A549 treated with AZD2906 at 1 μM for 4 hours (cell line): Measurements from ENCODE around the gene FOXA3. TPM values are rescaled to one million over a fixed set of nuclear protein-coding genes. Genes with fewer than 3 reads are reported as not detected.

Experiments
- total RNA-seq: library from RNA; stranded (reverse); fragments of 200-300 nt; extraction: Qiagen RNA extraction; gene quantifications from 5 replicates; pipeline ENCODE4 v1.2.3, GENCODE V29; 2022

FOXA3 gene
- 0.58 to 1.1 TPM (median 0.89 TPM) in 5 replicates for total RNA-seq

DNA sequence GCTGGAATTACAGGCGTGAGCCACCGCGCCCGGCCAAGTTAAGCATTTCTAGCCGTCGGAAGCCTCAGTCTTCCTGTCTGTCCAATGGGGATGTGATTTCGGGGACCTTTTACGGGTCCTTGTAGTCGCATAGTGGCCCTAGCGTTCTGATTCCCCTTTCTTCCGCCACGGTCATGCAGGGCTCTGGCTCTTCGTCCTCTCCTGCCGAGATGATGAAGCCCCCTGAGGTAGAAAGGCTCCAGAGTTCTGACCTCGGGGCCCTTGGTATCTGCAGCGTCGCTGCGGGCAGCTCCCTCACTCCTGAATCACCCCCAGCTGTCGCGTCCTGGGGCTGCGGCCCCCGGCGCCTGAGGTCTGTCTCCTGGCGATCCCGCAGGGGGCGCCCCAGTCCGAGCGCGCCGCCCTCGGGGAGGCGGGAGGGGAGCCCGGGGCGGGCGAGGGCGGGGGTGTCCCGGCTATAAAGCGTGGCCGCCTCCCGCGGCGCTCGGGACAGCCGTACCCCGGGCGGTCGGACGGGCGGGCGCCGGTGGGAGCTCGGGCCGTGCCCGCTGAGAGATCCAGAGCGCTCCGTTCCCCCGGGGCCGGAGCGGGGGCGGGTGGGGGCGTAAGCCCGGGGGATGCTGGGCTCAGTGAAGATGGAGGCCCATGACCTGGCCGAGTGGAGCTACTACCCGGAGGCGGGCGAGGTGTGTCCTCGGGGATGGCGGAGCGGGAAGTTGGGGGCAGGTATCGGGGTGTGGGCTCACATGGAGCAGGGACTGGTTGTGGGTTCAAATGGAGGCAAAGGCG is at the start of gene FOXA3:
Gene FOXA3 (plus strand): TSS at position 487 of the 789 bp plus-strand sequence. CDS start 131 bp downstream, at position 618.

GRCh38 chr19:45814851-45815480 is 49.2 kb upstream of the FOXA3 start, which contains the start of gene RSPH6A:
Gene RSPH6A (minus strand): TSS chr19:45815308. CDS start chr19:45815176, 132 bp downstream.

DNA sequence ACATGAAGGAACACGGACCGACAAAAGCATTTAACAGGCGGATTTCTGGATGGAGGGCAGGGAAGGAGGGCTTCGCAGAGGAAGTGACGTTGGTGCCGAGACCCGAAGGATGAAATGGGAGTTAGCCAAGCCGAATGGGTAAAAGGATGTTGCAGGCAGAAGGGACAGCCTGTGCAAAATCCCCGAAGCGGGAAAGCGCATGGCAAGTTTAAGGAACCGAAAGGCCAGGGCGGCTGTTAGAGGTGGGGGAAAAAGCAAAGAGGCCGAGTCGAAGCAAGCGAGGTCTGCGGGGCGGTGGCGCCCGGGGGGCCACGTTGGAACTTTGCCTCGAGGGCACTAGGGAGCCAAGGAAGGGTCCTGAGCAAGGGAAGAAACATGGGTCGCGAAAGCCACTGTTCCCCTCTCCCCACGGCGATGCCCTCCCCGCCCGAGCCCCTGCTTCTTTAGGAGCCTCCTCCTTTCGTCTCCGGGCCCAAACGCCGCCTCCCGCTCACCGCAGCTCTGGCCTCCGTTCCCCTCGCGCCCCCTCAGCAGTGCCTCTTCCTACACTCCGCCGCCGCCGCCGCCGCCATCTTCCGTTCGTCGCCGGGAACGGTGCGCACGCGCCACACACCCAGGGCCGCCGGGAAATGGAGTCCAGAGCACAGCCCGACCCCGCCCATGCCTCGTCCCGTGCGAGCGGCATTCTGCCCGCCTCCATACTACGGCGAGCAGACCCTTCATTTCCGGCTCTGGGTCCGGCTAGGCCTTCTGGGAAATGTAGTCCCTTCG is 1.4 kb upstream of the FOXA3 start, which contains the start of gene SYMPK:
Gene SYMPK (minus strand): TSS at position 584 of the 771 bp plus-strand sequence. CDS start 8,652 bp downstream, outside the sequence.

GRCh38 chr19:45885556-45886426 is 21.7 kb downstream of the FOXA3 start, which contains the start of gene IRF2BP1:
Gene IRF2BP1 (minus strand): TSS chr19:45886141. CDS start chr19:45885774, 367 bp downstream.

DNA sequence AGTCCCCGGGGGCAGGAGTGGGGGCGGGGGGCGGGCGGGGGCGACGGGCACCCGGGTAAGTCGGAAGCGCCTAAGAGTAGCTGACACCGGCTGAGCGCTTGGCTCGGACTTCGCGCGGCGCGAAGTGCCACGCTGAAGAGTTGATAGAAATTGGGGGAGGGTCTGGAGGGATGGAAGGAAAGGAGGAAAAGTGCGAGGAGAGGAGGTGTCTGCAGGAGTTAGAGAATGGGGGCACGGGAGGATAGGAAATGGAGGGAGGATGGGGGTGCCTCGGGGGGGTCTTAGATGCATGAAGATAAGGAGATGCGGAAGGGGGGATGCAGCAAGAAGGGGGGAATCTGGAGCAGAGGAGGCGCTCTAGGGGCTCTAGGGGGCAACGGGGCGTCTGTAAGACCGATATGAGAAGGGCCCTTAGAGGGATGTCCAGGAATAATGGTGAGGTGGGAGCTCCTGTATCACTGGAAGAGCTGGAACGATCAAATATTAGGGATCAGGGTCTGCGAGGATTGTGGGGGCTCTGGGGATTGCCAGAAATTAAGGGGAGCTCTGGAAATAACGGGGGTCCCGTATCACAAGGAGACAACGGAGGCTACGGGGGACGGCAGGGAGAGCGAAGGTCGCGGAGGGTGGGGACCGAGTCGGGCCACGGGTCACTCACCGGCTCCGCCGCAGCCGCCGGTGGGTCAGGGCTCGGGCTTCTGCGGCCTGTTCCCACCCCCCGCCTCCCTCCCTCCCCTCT is 38.0 kb downstream of the FOXA3 start, which contains the start of gene MYPOP:
Gene MYPOP (minus strand): TSS at position 702 of the 739 bp plus-strand sequence. CDS start 840 bp downstream, outside the sequence.

GRCh38 chr19:45913874-45914830 is 50.0 kb downstream of the FOXA3 start, which contains the start of gene NANOS2:
Gene NANOS2 (minus strand): TSS chr19:45914778. CDS start chr19:45914693, 85 bp downstream.

Other genes starting within 250 kb of the FOXA3 start
- 19.3 to 27.2 TPM (median 23.1 TPM) in 5 replicates for gene EML2, start 224.9 kb upstream of the FOXA3 start, total RNA-seq
- 2.0 to 3.3 TPM (median 2.9 TPM) in 5 replicates for gene GIPR, start 196.1 kb upstream of the FOXA3 start, total RNA-seq
- 761 to 882 TPM (median 789 TPM) in 5 replicates for gene SNRPD2, start 172.4 kb upstream of the FOXA3 start, total RNA-seq
- 6.6 to 9.5 TPM (median 8.7 TPM) in 5 replicates for gene QPCTL, start 171.7 kb upstream of the FOXA3 start, total RNA-seq
- 7.8 to 11.1 TPM (median 9.7 TPM) in 5 replicates for gene FBXO46, start 133.4 kb upstream of the FOXA3 start, total RNA-seq
- gene MEIOSIN, start 130.9 kb upstream of the FOXA3 start, total RNA-seq: 0.03 to 0.06 TPM (median 0.05 TPM) in 5 replicates
- gene SIX5, start 95.1 kb upstream of the FOXA3 start, total RNA-seq: 16.8 to 31.3 TPM (median 28.9 TPM) in 5 replicates
- 29.1 to 45.4 TPM (median 40.2 TPM) in 5 replicates for gene DMPK, start 81.8 kb upstream of the FOXA3 start, total RNA-seq
- 22.5 to 34.8 TPM (median 30.3 TPM) in 5 replicates for gene DMWD, start 71.5 kb upstream of the FOXA3 start, total RNA-seq
- not detected in 5 replicates for gene RSPH6A, start 49.0 kb upstream of the FOXA3 start, total RNA-seq
- 58.9 to 77.3 TPM (median 71.3 TPM) in 5 replicates for gene SYMPK, start 1.2 kb upstream of the FOXA3 start, total RNA-seq
- gene IRF2BP1, start 21.8 kb downstream of the FOXA3 start, total RNA-seq: 22.7 to 37.9 TPM (median 36.1 TPM) in 5 replicates
- gene MYPOP, start 38.3 kb downstream of the FOXA3 start, total RNA-seq: 6.4 to 10.3 TPM (median 10.1 TPM) in 5 replicates
- gene NANOS2, start 50.5 kb downstream of the FOXA3 start, total RNA-seq: not detected in 5 replicates
- 0.77 to 1.3 TPM (median 1.3 TPM) in 5 replicates for gene NOVA2, start 109.5 kb downstream of the FOXA3 start, total RNA-seq
- 4.1 to 6.2 TPM (median 4.6 TPM) in 5 replicates for gene CCDC61, start 131.1 kb downstream of the FOXA3 start, total RNA-seq
- not detected in 5 replicates for gene PGLYRP1, start 158.7 kb downstream of the FOXA3 start, total RNA-seq
- gene IGFL4, start 176.7 kb downstream of the FOXA3 start, total RNA-seq: 0.28 to 0.33 TPM (median 0.30 TPM) in 5 replicates